Natural killer cell (primary cell): ENCODE data around the gene XIAP. TPM values are rescaled to one million over a fixed set of nuclear protein-coding genes. Genes with fewer than 3 reads are reported as not detected.
"Not testable (repeated sequence)": the region's sequence is repeated elsewhere in the genome, so short reads cannot be mapped to it uniquely, and the experiment has no call there.

Experiments
- ATAC-seq, 3 donors: fragments of 150-1000 bp in 2 of 3; fragments of 200-7000 bp in 1 of 3; cut with Tn5 transposase; 1 replicate in 1 of 3; 2 replicates in 2 of 3; pipeline ENCODE4 v1.10.0; 2021; ENCODE audit warnings: mild to moderate bottlenecking in 2 of 3, moderate library complexity in 2 of 3
- DNase-seq, 2 donors: peaks; one replicate each; pipeline versions ENCODE4 v3.0.0 to v3.0.0-alpha.2; 2013 to 2021; ENCODE audit warnings: mixed read lengths in 1 of 2
- H3K27ac ChIP-seq: one replicate; pipeline ENCODE4 v1.5.1; 2013; ENCODE audit warnings: mild to moderate bottlenecking, low read length
- H3K27me3 ChIP-seq: one replicate; pipeline ENCODE4 v1.6.1; 2013; ENCODE audit warnings: low read length; ENCODE audit not compliant: control insufficient read depth, insufficient read depth
- H3K36me3 ChIP-seq: one replicate; pipeline ENCODE4 v1.6.1; 2013; ENCODE audit warnings: low read length; ENCODE audit not compliant: control insufficient read depth, insufficient read depth
- H3K4me1 ChIP-seq: one replicate; pipeline ENCODE4 v1.6.1; 2013; ENCODE audit warnings: low read length; ENCODE audit not compliant: control insufficient read depth, insufficient read depth
- H3K4me3 ChIP-seq: one replicate; pipeline ENCODE4 v1.5.1; 2013; ENCODE audit warnings: low read length
- H3K9me3 ChIP-seq: one replicate; pipeline ENCODE4 v1.6.1; 2013; ENCODE audit warnings: low read length; ENCODE audit not compliant: control insufficient read depth, insufficient read depth
- H3K27ac Mint-ChIP-seq, 2 donors: one replicate each; pipeline ENCODE4 v1.8.0; 2022; ENCODE audit warnings: mild to moderate bottlenecking in 2 of 2, mixed read lengths in 2 of 2, moderate library complexity in 1 of 2
- H3K27me3 Mint-ChIP-seq, 2 donors: one replicate each; pipeline ENCODE4 v1.8.0; 2022; ENCODE audit warnings: low read depth in 2 of 2, mixed read lengths in 2 of 2
- H3K36me3 Mint-ChIP-seq: one replicate; pipeline ENCODE4 v1.8.0; 2022; ENCODE audit warnings: mixed read lengths
- H3K4me1 Mint-ChIP-seq, 2 donors: one replicate each; pipeline ENCODE4 v1.8.0; 2022; ENCODE audit warnings: mixed read lengths in 2 of 2
- H3K4me3 Mint-ChIP-seq: one replicate; pipeline ENCODE4 v1.8.0; 2022; ENCODE audit warnings: mild to moderate bottlenecking, moderate library complexity, mixed read lengths
- H3K9me3 Mint-ChIP-seq, 2 donors: one replicate each; pipeline ENCODE4 v1.8.0; 2022; ENCODE audit warnings: mixed read lengths in 2 of 2
- CTCF ChIP-seq: fragments of 200-600 bp; IDR thresholded peaks from one replicate; pipeline ENCODE4 v1.8.0; 2022; ENCODE audit warnings: antibody characterized with exemption
- WGBS: methylation state at CpG from one replicate; pipeline ENCODE4 v1.1.7; 2013; ENCODE audit warnings: missing lambda C conversion rate; ENCODE audit not compliant: insufficient coverage; 5-methylcytosine and 5-hydroxymethylcytosine counted together
- intact Hi-C: fragments of 100-400 bp; cut with micrococcal nuclease; formaldehyde crosslinking; loops from one replicate; pipeline ENCODE4 v1.14.2; 2022
- total RNA-seq, 4 donors: library from RNA; stranded (reverse); fragments of 120-200 nt in 1 of 4; gene quantifications; one replicate each; pipeline versions ENCODE4 v1.2.3 to v1.2.4, GENCODE V29; 2013 to 2022

Gene XIAP
- total RNA-seq, 3 donors from 2014 or later (not counting 1 experiment from before 2014, with no cell fraction given) = 32.2 to 44.9 (median 40.2) TPM

GRCh38 chrX:123847056-123847455, 12.8 kb upstream of the XIAP start:
- ATAC-seq (no peak), DNase-seq (no peak)
- no peak overlapping the region for H3K27ac Mint-ChIP-seq
- Histone ChIP-seq H3K27ac (no peak overlapping the region), H3K4me3 (no peak overlapping the region), H3K9me3 (no peaks in the 10 kb centered on the region), H3K27me3 (no peaks in the 10 kb centered on the region), H3K4me1 (no peaks in the 10 kb centered on the region), H3K36me3 (no peaks in the 10 kb centered on the region)
- no peak overlapping the region for H3K4me3 Mint-ChIP-seq
- no peaks in the 10 kb centered on the region for H3K9me3 Mint-ChIP-seq
- H3K27me3 Mint-ChIP-seq = peaks cover 0 to 6% of the 10 kb centered on the region in 2 donors
- no peaks in the 10 kb centered on the region for H3K4me1 Mint-ChIP-seq
- WGBS = 83% methylated on average over 1 of the region's 2 CpGs
- no peaks in the 10 kb centered on the region for H3K36me3 Mint-ChIP-seq
- intact Hi-C loops = no loop called here
- TF ChIP-seq CTCF = no peak

- no peak overlapping the region for H3K27ac Mint-ChIP-seq
- intact Hi-C loops = no loop called here
- no peaks in the 10 kb centered on the region for H3K4me1 ChIP-seq
- H3K27ac ChIP-seq = no peak overlapping the region
- no peak overlapping the region for H3K4me3 Mint-ChIP-seq
- no peaks in the 10 kb centered on the region for H3K36me3 ChIP-seq
- WGBS = 97% methylated on average over 8 of the region's 12 CpGs
- H3K27me3 Mint-ChIP-seq = no peaks in the 10 kb centered on the region
- no peak for TF ChIP-seq CTCF
- no peaks in the 10 kb centered on the region for H3K9me3 Mint-ChIP-seq
- H3K4me3 ChIP-seq = no peak overlapping the region
- no peaks in the 10 kb centered on the region for H3K27me3 ChIP-seq
- ATAC-seq = no peak
- H3K4me1 Mint-ChIP-seq = no peaks in the 10 kb centered on the region
- H3K9me3 ChIP-seq = no peaks in the 10 kb centered on the region
- no peaks in the 10 kb centered on the region for H3K36me3 Mint-ChIP-seq
- DNase-seq = no peak
Measured at GRCh38 chrX:123849096-123849495, 10.8 kb upstream of the XIAP start.

DNA sequence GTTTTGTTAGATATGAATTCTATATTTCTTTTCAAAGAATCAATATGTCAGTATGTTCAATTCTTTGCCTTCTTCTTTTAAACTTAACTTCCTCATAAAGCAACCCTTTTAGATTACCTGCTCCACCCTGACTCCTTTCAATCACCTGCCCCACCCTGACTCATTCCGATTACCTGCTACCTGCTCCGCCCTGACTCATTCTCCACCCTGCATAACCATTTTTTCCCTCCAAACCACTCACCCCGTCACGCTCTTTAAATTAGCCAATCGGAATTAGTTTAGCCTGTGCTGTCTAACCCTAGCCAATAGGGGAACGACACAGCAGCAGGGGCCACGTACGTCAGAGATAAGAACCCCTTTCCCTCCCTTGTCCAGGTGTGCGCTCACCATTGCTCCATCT, 9.9 kb upstream of the XIAP start:
- H3K27ac ChIP-seq, H3K4me1 Mint-ChIP-seq, H3K4me3 Mint-ChIP-seq, H3K4me1 ChIP-seq, H3K36me3 ChIP-seq, H3K9me3 Mint-ChIP-seq, H3K4me3 ChIP-seq, H3K27me3 ChIP-seq, ATAC-seq, H3K27ac Mint-ChIP-seq, H3K36me3 Mint-ChIP-seq, intact Hi-C loops, H3K27me3 Mint-ChIP-seq, H3K9me3 ChIP-seq, DNase-seq: not testable (repeated sequence)
- WGBS = 100% methylated on average over 5 of the region's 9 CpGs

GRCh38 chrX:123851079-123851478, 8.8 kb upstream of the XIAP start:
- Histone ChIP-seq H3K4me1 (no peaks in the 10 kb centered on the region), H3K36me3 (no peaks in the 10 kb centered on the region), H3K4me3 (no peak overlapping the region), H3K9me3 (no peaks in the 10 kb centered on the region), H3K27ac (no peak overlapping the region), H3K27me3 (no peaks in the 10 kb centered on the region)
- Mint-ChIP-seq H3K27me3 (no peaks in the 10 kb centered on the region), H3K36me3 (no peaks in the 10 kb centered on the region), H3K9me3 (no peaks in the 10 kb centered on the region), H3K4me1 (no peaks in the 10 kb centered on the region), H3K4me3 (no peak overlapping the region), H3K27ac (no peak overlapping the region)
- WGBS = no CpG with 5 or more reads among the region's 1 CpG
- TF ChIP-seq CTCF = no peak
- ATAC-seq (no peak), DNase-seq (no peak)
- intact Hi-C loops = no loop called here
